Stimulated activated memory B cell treated with anti-CD40 and anti-IgM and Interleukin-4, amounts not matched to agents 10 μg/mL and 1 μg/mL and 100 μg/mL, for 72 hours (primary cell): ENCODE measurements around the gene RPRD1B.

Experiments
- ATAC-seq: fragments of 150-1000 bp; cut with Tn5 transposase; 2 replicates; pipeline ENCODE4 v1.10.0; 2021
- H3K27ac Mint-ChIP-seq: one replicate; pipeline ENCODE4 v1.8.0; 2022; ENCODE audit warnings: mild to moderate bottlenecking, mixed read lengths
- H3K27me3 Mint-ChIP-seq: one replicate; pipeline ENCODE4 v1.8.0; 2022; ENCODE audit warnings: mixed read lengths
- H3K36me3 Mint-ChIP-seq: one replicate; pipeline ENCODE4 v1.8.0; 2022; ENCODE audit warnings: mixed read lengths
- H3K4me1 Mint-ChIP-seq: one replicate; pipeline ENCODE4 v1.8.0; 2022; ENCODE audit warnings: mixed read lengths
- H3K4me3 Mint-ChIP-seq: one replicate; pipeline ENCODE4 v1.8.0; 2022; ENCODE audit warnings: mild to moderate bottlenecking, moderate library complexity, mixed read lengths
- H3K9me3 Mint-ChIP-seq: one replicate; pipeline ENCODE4 v1.8.0; 2022; ENCODE audit warnings: mixed read lengths

The RPRD1B gene

DNA sequence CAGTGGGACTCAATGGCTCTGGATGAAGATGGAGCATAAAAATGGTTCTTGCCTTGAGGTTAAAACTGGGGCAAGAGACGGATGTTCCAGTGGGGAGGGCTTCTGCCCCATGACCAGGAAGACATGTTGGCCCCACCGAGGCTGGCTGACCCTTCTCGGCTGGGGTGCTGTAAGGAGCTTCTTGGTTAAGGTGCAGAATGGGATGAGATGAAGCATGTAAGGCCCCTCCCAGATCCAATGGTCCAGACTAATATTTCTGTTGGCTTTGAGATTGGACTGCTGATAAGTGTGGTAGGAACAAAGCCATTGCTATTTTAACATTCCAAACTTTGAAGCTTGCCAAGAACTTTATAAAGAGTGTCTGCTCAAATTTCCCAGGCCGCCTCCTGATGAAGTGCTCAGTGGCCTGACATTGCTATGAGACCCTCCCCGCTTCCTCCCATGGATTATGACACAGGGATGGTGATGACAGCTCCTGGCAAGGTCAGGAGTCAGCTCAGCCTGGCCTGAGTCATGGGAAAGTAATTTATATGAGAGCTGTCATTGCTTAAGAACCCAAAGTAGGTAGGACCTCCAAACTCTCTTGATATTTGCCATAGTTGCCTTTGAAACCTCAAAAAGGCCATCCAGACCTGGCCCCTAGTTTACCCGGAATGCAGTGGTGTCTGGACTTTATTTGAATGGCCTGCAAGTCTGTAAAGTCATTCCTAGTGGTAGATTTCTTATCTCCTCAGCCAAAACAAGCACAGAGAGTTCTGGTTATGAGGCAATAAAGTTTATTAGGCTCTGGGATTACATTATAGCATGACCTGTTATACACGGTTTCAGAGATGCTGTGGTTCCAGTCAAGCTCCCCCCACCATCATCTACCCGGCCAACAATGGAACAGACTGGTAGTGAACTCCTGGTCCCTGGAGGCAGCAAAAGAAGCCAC lies 76.3 kb downstream of the RPRD1B start:
- no peak for ATAC-seq
- peak overlapping the region; percentile 15 for H3K27ac Mint-ChIP-seq
- H3K4me1 Mint-ChIP-seq: peaks cover 15% of the 10 kb centered on the region
- no peaks in the 10 kb centered on the region for H3K9me3 Mint-ChIP-seq
- no peaks in the 10 kb centered on the region for H3K27me3 Mint-ChIP-seq
- no peak overlapping the region for H3K4me3 Mint-ChIP-seq
- H3K36me3 Mint-ChIP-seq: no peaks in the 10 kb centered on the region

DNA sequence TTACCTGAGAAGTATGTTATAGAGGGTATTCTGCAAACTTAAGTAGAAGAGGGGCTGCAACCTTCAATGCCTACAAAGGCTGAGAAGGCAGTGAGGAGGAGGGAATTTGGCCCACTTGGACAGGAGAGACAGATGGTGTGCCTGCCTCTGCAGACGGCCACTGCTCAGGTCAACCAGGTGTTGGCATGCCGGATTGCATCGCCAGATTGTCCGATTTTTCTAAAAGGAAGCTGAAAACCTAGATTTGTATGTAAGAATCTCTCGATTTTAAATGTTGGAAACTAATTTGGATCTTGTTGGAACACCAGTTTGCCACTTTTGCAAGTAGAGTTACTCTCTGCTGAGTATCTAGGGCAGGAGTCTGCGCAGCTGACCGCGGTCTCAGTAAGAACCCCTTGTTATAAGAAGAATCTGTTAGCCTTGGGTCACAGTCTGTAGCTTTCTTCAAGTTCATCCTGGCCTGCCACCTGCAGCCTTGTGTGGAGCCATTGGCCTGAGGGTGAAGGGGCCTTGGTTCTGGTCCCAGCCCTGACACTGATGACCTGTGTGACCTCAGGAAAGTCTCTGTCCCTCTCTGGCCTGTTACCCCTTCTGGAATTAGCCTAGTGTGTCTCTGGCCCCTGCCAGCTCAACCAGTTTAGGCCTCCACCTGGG lies 77.1 kb downstream of the RPRD1B start:
- Mint-ChIP-seq H3K27ac (no peak overlapping the region), H3K4me1 (peaks cover 21% of the 10 kb centered on the region), H3K36me3 (no peaks in the 10 kb centered on the region), H3K27me3 (no peaks in the 10 kb centered on the region), H3K4me3 (no peak overlapping the region), H3K9me3 (no peaks in the 10 kb centered on the region)
- no peak for ATAC-seq

DNA sequence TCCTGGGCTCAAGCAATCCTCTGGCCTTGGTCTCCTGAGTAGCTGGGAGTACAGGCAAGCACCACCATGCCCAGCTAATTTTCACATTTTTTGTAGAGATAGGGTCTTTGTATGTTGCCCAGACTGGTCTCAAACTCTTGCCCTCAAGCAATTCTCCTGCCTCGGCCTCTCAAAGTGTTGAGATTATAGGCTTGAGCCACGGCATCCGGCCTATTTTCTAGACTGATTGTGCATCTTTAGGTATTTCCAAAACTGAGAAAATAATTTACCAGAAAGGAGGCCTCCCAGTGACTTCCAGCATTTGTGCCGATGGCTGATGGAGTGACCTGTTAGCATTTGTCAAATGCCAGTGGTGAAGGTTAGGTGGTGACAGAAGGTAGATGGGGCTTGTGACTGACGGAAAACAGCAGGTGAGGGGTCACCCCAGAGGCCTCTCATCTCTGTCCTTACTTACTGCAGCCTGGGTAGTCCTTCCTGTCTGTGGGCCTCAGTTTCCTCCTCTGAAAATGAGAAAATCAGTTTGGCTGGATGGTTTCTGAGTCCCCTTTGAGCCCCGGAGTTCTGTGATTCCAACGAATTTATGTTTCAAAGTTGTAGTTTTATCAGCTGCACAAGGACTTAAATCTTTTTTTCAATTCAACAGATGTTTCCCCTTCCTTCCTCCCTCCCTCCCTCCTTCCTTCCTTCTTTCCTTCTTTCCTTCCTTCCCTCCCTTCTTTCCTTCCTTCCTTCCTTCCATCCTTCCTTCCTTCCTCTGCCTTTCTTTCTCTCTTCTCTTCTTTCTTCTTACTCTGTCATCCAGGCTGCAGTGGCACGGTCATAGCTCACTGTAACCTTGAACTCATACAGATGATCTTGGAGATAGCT lies 78.1 kb downstream of the RPRD1B start:
- H3K9me3 Mint-ChIP-seq: no peaks in the 10 kb centered on the region
- peak overlapping the region; percentile 42 for H3K27ac Mint-ChIP-seq
- H3K4me3 Mint-ChIP-seq: no peak overlapping the region
- H3K27me3 Mint-ChIP-seq: no peaks in the 10 kb centered on the region
- no peak for ATAC-seq
- H3K36me3 Mint-ChIP-seq: no peaks in the 10 kb centered on the region
- peaks cover 21% of the 10 kb centered on the region for H3K4me1 Mint-ChIP-seq

DNA sequence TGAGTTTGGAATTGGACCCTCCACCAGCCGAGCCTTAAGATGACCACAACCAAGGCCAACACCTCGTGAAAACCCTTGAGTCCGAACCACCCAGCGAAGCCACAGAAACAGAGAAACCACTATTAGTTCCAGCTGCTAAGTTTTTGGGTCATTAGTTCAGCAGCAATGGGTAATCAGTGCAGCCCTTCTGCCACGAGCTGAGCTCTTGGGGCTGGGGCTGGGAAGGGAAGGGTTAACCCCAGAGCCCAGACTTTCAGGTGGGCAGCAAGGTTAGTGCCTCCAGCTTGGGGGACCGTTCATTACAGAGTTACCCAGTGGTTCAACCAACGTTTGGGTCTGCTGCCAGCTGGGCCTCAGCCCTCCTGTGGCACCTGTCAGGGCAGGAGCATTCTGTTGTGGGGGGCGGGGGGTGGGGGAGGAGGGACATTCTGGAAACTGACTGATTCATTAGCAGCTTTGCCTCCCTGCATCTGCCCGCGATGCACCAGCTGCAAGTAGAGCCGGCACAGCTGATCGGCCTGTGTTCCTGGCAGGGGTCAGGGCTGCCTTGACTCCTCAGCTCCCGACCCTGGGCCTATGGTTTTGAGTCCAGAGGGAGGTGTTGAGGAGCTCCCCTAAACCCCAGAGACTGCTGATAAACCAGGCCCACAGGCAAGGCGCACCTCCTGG lies 78.8 kb downstream of the RPRD1B start:
- H3K36me3 Mint-ChIP-seq: no peaks in the 10 kb centered on the region
- H3K4me1 Mint-ChIP-seq: peaks cover 29% of the 10 kb centered on the region
- H3K27me3 Mint-ChIP-seq: no peaks in the 10 kb centered on the region
- H3K27ac Mint-ChIP-seq: peak overlapping the region; percentile 42
- ATAC-seq: no peak
- H3K4me3 Mint-ChIP-seq: no peak overlapping the region
- no peaks in the 10 kb centered on the region for H3K9me3 Mint-ChIP-seq

DNA sequence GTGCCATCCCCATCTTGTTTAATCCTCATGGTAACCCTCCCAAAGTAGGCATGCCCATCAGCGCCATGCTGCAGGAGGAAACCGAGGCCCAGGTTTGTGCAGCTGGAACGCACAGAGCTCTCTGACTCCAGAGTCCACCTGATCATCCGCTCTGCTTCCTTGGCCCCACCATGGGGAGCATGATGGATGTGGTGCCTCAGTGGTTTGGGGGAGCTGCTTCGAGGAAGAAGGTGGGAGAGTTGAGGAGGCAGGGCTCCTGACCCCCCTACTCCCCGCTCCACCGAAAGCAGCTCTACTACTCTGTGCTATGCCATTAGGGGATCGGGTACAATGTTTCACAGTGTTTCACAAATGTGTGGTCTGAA lies 79.4 kb downstream of the RPRD1B start:
- no peaks in the 10 kb centered on the region for H3K27me3 Mint-ChIP-seq
- H3K4me1 Mint-ChIP-seq: peaks cover 31% of the 10 kb centered on the region
- H3K4me3 Mint-ChIP-seq: no peak overlapping the region
- ATAC-seq: no peak
- H3K27ac Mint-ChIP-seq: peak overlapping the region; percentile 10
- H3K36me3 Mint-ChIP-seq: no peaks in the 10 kb centered on the region
- H3K9me3 Mint-ChIP-seq: no peaks in the 10 kb centered on the region

DNA sequence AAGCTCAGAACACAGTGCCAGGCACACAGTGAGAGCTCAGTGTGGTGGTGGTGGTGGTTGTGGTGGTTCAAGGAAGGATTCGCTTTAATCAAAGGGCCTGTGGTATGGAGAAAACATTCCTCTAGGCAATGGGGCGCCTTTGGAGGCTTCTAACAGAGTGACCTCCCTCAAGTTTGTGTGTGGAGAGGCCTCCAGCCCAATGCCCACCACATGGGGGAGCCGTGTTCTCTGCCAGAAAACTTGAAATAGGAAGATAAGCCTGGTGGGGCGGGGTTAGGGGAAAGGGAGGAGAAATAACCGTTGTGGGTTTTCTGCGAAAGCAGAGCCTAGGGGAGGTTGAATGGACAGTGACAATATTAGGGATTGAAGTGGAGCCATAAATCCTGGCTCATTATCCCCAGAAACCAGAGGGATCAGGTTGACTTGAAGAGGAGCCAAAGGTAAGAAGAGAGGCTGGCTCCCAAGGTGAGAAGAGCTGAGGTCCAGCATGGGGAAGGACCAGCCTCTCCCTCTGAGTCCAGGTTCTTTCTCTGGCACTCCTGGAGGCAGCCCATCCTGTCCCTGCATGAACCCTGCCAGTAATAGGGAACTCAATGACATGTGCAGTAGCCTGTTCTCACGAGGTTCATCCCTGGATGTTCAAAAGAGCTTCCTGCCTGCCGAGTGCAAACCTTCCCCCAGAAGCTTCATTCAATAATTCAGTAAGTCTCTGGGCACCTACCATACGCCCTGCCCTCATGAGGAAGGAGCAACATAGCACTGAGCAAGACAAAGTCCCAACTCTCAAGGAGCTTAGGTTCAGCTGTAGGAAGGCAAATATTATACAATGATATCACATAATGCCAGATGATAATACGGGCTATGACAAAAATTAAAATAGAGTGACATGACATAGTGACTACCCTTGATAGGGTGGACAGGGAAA lies 80.1 kb downstream of the RPRD1B start:
- Mint-ChIP-seq H3K9me3 (no peaks in the 10 kb centered on the region), H3K36me3 (no peaks in the 10 kb centered on the region), H3K4me3 (no peak overlapping the region), H3K4me1 (peaks cover 31% of the 10 kb centered on the region), H3K27ac (peak overlapping the region; percentile 10), H3K27me3 (no peaks in the 10 kb centered on the region)
- ATAC-seq: no peak

DNA sequence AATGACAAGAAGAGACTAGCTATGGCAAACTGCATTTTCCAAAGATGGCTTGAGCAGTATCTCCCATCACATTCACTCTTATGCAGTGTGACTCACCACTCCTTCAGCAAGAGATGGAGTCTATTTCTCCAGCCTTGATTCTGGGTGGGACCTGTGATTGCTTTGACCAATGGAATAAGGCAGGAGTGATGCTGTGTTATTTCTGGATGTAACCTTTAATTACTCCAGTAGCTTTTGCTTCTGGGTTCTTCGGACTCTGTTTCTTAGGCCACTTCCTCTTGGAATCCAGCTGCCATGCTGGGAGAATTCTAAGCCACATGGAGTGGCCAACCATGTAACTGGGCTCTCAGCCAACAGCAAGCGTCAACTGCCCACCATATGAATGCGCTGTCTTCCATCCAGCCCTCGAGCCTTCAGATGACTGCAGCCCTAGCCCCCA lies 80.8 kb downstream of the RPRD1B start:
- no peak for ATAC-seq
- Mint-ChIP-seq H3K4me3 (no peak overlapping the region), H3K27me3 (no peaks in the 10 kb centered on the region), H3K9me3 (no peaks in the 10 kb centered on the region), H3K4me1 (peaks cover 31% of the 10 kb centered on the region), H3K27ac (no peak overlapping the region), H3K36me3 (no peaks in the 10 kb centered on the region)

DNA sequence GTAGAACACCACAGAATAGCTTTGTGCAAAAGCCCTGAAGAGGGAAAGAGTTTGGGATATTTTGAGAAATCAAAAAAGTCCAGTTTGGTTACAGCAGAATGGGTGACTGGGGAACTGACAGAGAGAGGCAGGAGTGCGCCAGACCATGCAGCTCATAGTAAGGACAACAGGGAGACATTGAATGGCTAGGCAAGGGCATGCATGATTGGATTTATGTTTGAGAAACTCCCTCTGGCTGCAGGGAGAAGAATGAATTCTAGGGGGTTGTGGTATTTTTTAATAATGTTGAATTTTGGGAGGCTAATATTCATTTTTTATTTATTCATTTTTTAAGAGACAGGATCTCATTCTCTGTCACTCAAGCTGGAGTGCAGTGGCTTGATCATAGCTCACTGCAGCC lies 81.7 kb downstream of the RPRD1B start:
- Mint-ChIP-seq H3K36me3 (no peaks in the 10 kb centered on the region), H3K4me1 (peaks cover 31% of the 10 kb centered on the region), H3K27me3 (no peaks in the 10 kb centered on the region), H3K4me3 (no peak overlapping the region), H3K9me3 (no peaks in the 10 kb centered on the region), H3K27ac (no peak overlapping the region)
- no peak for ATAC-seq

DNA sequence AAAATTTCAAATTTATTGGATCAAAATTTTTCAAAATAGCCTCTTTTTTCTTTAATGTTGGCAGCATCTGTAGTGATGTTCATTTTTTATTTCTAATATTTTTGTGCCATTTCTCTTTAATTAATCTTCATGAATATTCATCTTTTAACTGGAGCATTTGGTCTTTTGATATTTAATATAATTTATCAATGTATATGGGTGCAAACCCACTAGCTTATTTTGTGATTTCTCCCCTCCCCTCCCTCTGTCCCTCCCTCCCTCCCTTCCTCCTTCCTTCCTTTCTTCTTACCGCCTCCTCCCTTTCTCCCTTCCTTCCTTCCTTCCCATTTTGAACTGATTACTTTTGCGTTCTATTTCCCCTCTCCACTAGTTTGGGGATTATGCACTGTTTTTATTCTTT lies 82.3 kb downstream of the RPRD1B start:
- no peak for ATAC-seq
- Mint-ChIP-seq H3K27ac (peak overlapping the region; percentile 17), H3K4me3 (no peak overlapping the region), H3K36me3 (no peaks in the 10 kb centered on the region), H3K9me3 (no peaks in the 10 kb centered on the region), H3K27me3 (no peaks in the 10 kb centered on the region), H3K4me1 (peaks cover 31% of the 10 kb centered on the region)

DNA sequence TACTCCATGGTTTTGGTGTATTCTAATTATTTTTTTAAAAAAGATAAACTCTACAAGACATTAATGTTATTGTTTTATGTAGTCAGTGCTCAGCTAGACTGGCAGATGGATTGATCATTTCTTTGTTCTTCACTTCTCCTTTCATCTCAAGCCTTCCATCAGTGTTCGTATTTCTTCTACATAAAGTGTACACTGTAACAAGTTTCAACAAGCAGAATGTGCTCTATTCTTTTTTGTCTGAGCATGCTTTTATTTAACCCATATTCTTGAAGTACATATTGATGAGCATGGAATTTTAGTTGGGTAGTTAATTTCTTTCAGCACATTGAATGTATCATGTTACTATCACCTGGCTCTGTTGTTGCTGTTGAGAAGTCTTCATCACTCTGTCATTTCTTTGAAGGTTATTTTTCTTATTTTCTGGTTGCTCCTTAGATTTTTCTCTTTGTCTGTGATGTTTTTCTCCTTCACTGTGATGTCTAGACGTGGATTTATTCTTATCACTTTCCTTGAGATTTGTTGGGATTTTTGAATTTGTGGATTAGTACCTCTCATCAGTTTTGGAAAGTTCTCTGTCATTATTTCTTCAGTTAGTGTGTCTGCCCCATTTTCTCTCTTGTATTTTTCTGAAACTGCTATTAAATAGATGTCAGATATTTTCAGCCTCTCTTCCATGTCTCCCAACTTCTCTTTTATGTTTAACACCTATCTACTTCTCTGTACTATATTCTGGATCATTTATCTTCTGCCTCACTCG lies 83.0 kb downstream of the RPRD1B start:
- Mint-ChIP-seq H3K4me1 (peaks cover 31% of the 10 kb centered on the region), H3K27me3 (no peaks in the 10 kb centered on the region), H3K4me3 (no peak overlapping the region), H3K9me3 (no peaks in the 10 kb centered on the region), H3K27ac (peak overlapping the region; percentile 17), H3K36me3 (no peaks in the 10 kb centered on the region)
- no peak for ATAC-seq

DNA sequence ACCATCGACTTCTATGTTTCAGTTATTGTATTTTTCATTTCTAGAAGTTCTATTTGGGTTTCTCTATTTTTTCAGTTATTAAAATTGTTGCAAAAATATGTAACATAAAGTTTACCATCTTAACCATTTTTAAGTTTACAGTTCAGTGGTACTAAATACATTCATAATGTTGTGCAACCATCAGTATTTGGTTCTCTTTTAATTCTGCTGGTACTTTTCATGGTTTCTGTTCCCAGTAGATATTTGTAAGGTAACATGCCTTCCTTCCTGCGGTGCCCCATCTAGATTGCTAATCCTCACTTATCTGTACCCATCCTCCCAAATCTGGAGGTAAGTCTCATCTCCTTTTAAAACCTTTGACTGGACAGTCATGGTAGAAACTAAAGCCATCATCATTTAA lies 83.7 kb downstream of the RPRD1B start:
- Mint-ChIP-seq H3K27ac (peak overlapping the region; percentile 17), H3K4me1 (peaks cover 25% of the 10 kb centered on the region), H3K9me3 (no peaks in the 10 kb centered on the region), H3K4me3 (no peak overlapping the region), H3K36me3 (no peaks in the 10 kb centered on the region), H3K27me3 (no peaks in the 10 kb centered on the region)
- no peak for ATAC-seq

DNA sequence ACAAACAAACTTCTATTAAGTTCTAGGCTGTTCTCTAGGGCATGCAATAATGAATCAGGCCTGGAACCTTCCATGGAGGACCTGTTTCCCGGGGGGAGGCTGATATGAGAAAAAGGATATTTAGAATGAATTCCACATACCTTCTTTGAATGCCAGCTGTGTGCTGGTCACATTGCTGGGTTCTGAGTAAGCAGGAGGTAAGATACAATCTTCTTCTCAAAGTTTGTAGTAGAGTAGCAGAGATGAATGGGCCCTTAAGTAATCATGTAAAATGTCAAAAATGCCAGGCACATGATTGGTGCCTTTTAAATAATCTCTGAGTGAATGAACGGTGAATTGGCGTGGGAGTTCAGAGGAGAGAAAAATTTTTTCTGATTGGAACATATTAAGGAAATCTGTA lies 84.1 kb downstream of the RPRD1B start:
- no peak overlapping the region for H3K4me3 Mint-ChIP-seq
- H3K27ac Mint-ChIP-seq: peak overlapping the region; percentile 17
- no peaks in the 10 kb centered on the region for H3K36me3 Mint-ChIP-seq
- no peaks in the 10 kb centered on the region for H3K27me3 Mint-ChIP-seq
- no peaks in the 10 kb centered on the region for H3K9me3 Mint-ChIP-seq
- no peak for ATAC-seq
- peaks cover 24% of the 10 kb centered on the region for H3K4me1 Mint-ChIP-seq

DNA sequence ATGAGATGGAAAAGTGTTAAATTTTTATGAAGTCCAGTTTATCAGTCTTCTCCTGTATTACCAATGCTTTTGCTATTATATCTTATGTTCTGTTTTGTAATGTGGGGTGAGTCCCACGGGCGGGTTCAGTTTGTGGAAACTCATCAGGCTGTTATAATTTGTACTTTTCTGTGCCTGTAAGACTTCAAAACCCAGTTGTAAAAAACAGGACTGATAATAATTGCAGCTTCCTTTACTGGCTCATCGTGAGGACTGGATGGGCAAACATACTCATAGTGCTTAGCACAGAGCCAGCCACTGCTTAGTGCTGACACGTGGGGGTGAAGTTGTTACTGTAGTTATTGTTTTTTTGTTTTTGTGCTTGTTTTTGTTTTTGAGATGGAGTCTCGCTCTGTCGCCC lies 85.9 kb downstream of the RPRD1B start:
- Mint-ChIP-seq H3K27me3 (no peaks in the 10 kb centered on the region), H3K4me3 (no peak overlapping the region), H3K36me3 (no peaks in the 10 kb centered on the region), H3K27ac (no peak overlapping the region), H3K9me3 (no peaks in the 10 kb centered on the region), H3K4me1 (peaks cover 23% of the 10 kb centered on the region)
- no peak for ATAC-seq
